Gastrocnemius medialis (tissue), 4 donors: ENCODE results near the gene CELF1.

ENCODE experiments used
- POLR2A ChIP-seq, 2 donors: fragments of 450-650 bp; IDR thresholded peaks; one replicate each; pipeline ENCODE4 v1.6.1; 2017; ENCODE audit warnings: antibody characterized with exemption in 2 of 2, mild to moderate bottlenecking in 2 of 2, moderate library complexity in 2 of 2
- TF ChIP-seq, protein P1 (sequence below), 5 experiments: fragments of 450-650 bp in 3 of 5; fragments of 200-600 bp in 2 of 5; sonication (generic) in 2 of 5; IDR thresholded peaks in 4 of 5; conservative IDR thresholded peaks in 1 of 5; 1 replicate in 4 of 5; 2 replicates in 1 of 5; pipeline ENCODE4 v1.5.1; 2016 to 2019; ENCODE audit warnings: antibody characterized with exemption in 5 of 5, mild to moderate bottlenecking in 3 of 5, moderate library complexity in 3 of 5

DNA sequence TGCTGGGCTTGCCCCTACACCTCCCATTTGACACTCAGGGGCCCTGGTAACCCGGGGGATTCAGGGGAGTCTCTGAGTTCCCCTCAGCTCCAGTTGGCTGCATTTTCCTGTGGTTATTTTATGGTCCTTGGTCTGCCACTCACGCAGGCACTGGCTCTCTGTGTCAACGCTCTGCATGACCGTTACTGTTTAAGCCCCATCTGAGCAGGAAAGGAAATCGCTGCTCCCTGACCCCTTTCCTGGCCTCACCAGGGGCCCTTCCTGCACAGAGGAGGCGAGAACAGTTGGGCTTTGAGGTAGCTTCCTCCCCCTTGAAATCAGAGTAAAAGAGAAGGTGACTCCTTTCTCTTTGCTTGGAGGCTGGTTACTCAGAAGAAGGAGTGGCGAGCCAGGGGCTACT lies 38.8 kb upstream of the CELF1 start:
- no peak for TF ChIP-seq POLR2A (IDR thresholded peaks at IDR 0.05)
- TF ChIP-seq, protein P1, sequence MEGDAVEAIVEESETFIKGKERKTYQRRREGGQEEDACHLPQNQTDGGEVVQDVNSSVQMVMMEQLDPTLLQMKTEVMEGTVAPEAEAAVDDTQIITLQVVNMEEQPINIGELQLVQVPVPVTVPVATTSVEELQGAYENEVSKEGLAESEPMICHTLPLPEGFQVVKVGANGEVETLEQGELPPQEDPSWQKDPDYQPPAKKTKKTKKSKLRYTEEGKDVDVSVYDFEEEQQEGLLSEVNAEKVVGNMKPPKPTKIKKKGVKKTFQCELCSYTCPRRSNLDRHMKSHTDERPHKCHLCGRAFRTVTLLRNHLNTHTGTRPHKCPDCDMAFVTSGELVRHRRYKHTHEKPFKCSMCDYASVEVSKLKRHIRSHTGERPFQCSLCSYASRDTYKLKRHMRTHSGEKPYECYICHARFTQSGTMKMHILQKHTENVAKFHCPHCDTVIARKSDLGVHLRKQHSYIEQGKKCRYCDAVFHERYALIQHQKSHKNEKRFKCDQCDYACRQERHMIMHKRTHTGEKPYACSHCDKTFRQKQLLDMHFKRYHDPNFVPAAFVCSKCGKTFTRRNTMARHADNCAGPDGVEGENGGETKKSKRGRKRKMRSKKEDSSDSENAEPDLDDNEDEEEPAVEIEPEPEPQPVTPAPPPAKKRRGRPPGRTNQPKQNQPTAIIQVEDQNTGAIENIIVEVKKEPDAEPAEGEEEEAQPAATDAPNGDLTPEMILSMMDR (IDR thresholded peaks at IDR 0.05 in 4 of 5, conservative IDR thresholded peaks at IDR 0.05 in 1 of 5) = no peak
